HG02884 (cell line): Measurements from ENCODE around the gene CALHM1.
"Not testable (repeated sequence)": the region's sequence is repeated elsewhere in the genome, so short reads cannot be mapped to it uniquely, and the experiment has no call there.

ENCODE experiments used
- ATAC-seq: cut with Tn5 transposase; IDR thresholded peaks from one replicate; pipeline ENCODE4 v1.9.1; 2021; ENCODE audit warnings: mild to moderate bottlenecking, moderate library complexity; ENCODE audit not compliant: unreplicated experiment

The CALHM1 gene

GRCh38 chr10:103433858-103434257 lies 24.8 kb downstream of the CALHM1 start:
- ATAC-seq, result no peak

- ATAC-seq, result no peak
These were observed 26.8 kb downstream of the CALHM1 start for GRCh38 chr10:103431902-103432301.

GRCh38 chr10:103429647-103430046 lies 29.1 kb downstream of the CALHM1 start:
- ATAC-seq, result no peak

GRCh38 chr10:103428989-103429643 lies 29.6 kb downstream of the CALHM1 start:
- no peak for ATAC-seq

GRCh38 chr10:103427866-103428265 lies 30.8 kb downstream of the CALHM1 start:
- ATAC-seq, result no peak

GRCh38 chr10:103423748-103424147 lies 35.0 kb downstream of the CALHM1 start:
- no peak for ATAC-seq

GRCh38 chr10:103419101-103419500 lies 39.6 kb downstream of the CALHM1 start:
- ATAC-seq, result no peak

- ATAC-seq, result no peak
These were observed 41.1 kb downstream of the CALHM1 start for GRCh38 chr10:103417601-103418000.

- ATAC-seq, result not testable (repeated sequence)
These were observed 41.6 kb downstream of the CALHM1 start for GRCh38 chr10:103417148-103417469.

GRCh38 chr10:103416436-103417147 lies 42.1 kb downstream of the CALHM1 start:
- ATAC-seq, result no peak

GRCh38 chr10:103415581-103415980 lies 43.1 kb downstream of the CALHM1 start:
- ATAC-seq, result no peak

GRCh38 chr10:103413564-103413963 lies 45.1 kb downstream of the CALHM1 start:
- ATAC-seq, result no peak
